Measurements from ENCODE around the gene MPO.

MPO gene

GRCh38 chr17:58277802-58278595 is 2.7 kb downstream of the MPO start:
- in situ Hi-C loops (cut with HindIII; ENCODE audit: low pct_unique_long_range_greater_than_20kb, low sequenced_read_pairs) = no loop called here
- no peak for DNase-seq (ENCODE audit: low read depth in 1 of 2, low spot score in 1 of 2)
- TF ChIP-seq JUND (IDR thresholded peaks at IDR 0.05; ENCODE audit: low read depth) = no peak

GRCh38 chr17:58277107-58277801 is 3.5 kb downstream of the MPO start:
- TF ChIP-seq JUND (IDR thresholded peaks at IDR 0.05; ENCODE audit: low read depth) = no peak
- in situ Hi-C loops (cut with HindIII; ENCODE audit: low pct_unique_long_range_greater_than_20kb, low sequenced_read_pairs) = no loop called here
- DNase-seq (ENCODE audit: low read depth in 1 of 2, low spot score in 1 of 2) = peak in 1 of 2 experiments; percentile 35

GRCh38 chr17:58276423-58276822 is 4.3 kb downstream of the MPO start:
- no peak for DNase-seq (ENCODE audit: low read depth in 1 of 2, low spot score in 1 of 2)

GRCh38 chr17:58275417-58275816 is 5.3 kb downstream of the MPO start:
- TF ChIP-seq JUND (IDR thresholded peaks at IDR 0.05; ENCODE audit: low read depth) = no peak
- DNase-seq (ENCODE audit: low read depth in 1 of 2, low spot score in 1 of 2) = no peak
- in situ Hi-C loops (cut with HindIII; ENCODE audit: low pct_unique_long_range_greater_than_20kb, low sequenced_read_pairs) = no loop called here

More at GRCh38 chr17:58276423-58276822, 4.3 kb downstream of the MPO start:
- in situ Hi-C loops (cut with HindIII; ENCODE audit: low pct_unique_long_range_greater_than_20kb, low sequenced_read_pairs) = no loop called here
- TF ChIP-seq JUND (IDR thresholded peaks at IDR 0.05; ENCODE audit: low read depth) = no peak

GRCh38 chr17:58273453-58274104 is 7.2 kb downstream of the MPO start:
- no peak for TF ChIP-seq JUND (IDR thresholded peaks at IDR 0.05; ENCODE audit: low read depth)
- no peak for DNase-seq (ENCODE audit: low read depth in 1 of 2, low spot score in 1 of 2)
- in situ Hi-C loops (cut with HindIII; ENCODE audit: low pct_unique_long_range_greater_than_20kb, low sequenced_read_pairs) = no loop called here

GRCh38 chr17:58272367-58273280 is 8.1 kb downstream of the MPO start:
- no peak for TF ChIP-seq JUND (IDR thresholded peaks at IDR 0.05; ENCODE audit: low read depth)
- in situ Hi-C loops (cut with HindIII; ENCODE audit: low pct_unique_long_range_greater_than_20kb, low sequenced_read_pairs) = no loop called here
- no peak for DNase-seq (ENCODE audit: low read depth in 1 of 2, low spot score in 1 of 2)

- no peak for TF ChIP-seq JUND (IDR thresholded peaks at IDR 0.05; ENCODE audit: low read depth)
- in situ Hi-C loops (cut with HindIII; ENCODE audit: low pct_unique_long_range_greater_than_20kb, low sequenced_read_pairs) = no loop called here
- no peak for DNase-seq (ENCODE audit: low read depth in 1 of 2, low spot score in 1 of 2)
Observed at GRCh38 chr17:58271216-58271931, 9.4 kb downstream of the MPO start.

GRCh38 chr17:58270476-58271215 is 10.1 kb downstream of the MPO start:
- peak in 1 of 2 experiments; percentile 36 for DNase-seq (ENCODE audit: low read depth in 1 of 2, low spot score in 1 of 2)
- TF ChIP-seq JUND (IDR thresholded peaks at IDR 0.05; ENCODE audit: low read depth) = no peak
- in situ Hi-C loops (cut with HindIII; ENCODE audit: low pct_unique_long_range_greater_than_20kb, low sequenced_read_pairs) = no loop called here

- no peak for DNase-seq (ENCODE audit: low read depth in 1 of 2, low spot score in 1 of 2)
- no peak for TF ChIP-seq JUND (IDR thresholded peaks at IDR 0.05; ENCODE audit: low read depth)
- in situ Hi-C loops (cut with HindIII; ENCODE audit: low pct_unique_long_range_greater_than_20kb, low sequenced_read_pairs) = no loop called here
Observed at GRCh38 chr17:58269557-58270291, 11.0 kb downstream of the MPO start.

- in situ Hi-C loops (cut with HindIII; ENCODE audit: low pct_unique_long_range_greater_than_20kb, low sequenced_read_pairs) = no loop called here
- no peak for TF ChIP-seq JUND (IDR thresholded peaks at IDR 0.05; ENCODE audit: low read depth)
- DNase-seq (ENCODE audit: low read depth in 1 of 2, low spot score in 1 of 2) = no peak
Observed at GRCh38 chr17:58268774-58269556, 11.8 kb downstream of the MPO start.
